GM12878 (cell line): ENCODE data around the gene OTOF. TPM values are rescaled to one million over a fixed set of nuclear protein-coding genes. Genes with fewer than 3 reads are reported as not detected.

ENCODE experiments used
- ATAC-seq: fragments of 200-7000 bp; cut with Tn5 transposase; 3 replicates; pipeline ENCODE4 v1.9.1; 2020; ENCODE audit warnings: mild to moderate bottlenecking, moderate library complexity
- BruUV-seq: library from RNA; stranded (reverse); fragments of 400-500 nt; replicated peaks from 2 replicates; lab custom pipeline; 2021; lab: Mats Ljungman, UMichigan
- CTCF ChIA-PET: fragments of 300-600 bp; sonication (Branson Sonifier 250); formaldehyde crosslinking; extraction: SDS; loops from one replicate; lab custom pipeline; 2021; ENCODE audit warnings: inconsistent platforms; lab: Yijun Ruan, JAX
- POLR2A ChIA-PET: fragments of 350-600 bp; formaldehyde crosslinking; extraction: SDS; loops from one replicate; lab custom pipeline; 2021; ENCODE audit warnings: inconsistent platforms; lab: Charles Lee
- RAD21 ChIA-PET: fragments of 300-600 bp; sonication (Branson Sonifier 250); formaldehyde crosslinking; loops from one replicate; lab custom pipeline; 2023; ENCODE audit warnings: antibody characterized with exemption; ENCODE audit not compliant: unreplicated experiment; lab: Charles Lee
- SMC1A ChIA-PET: fragments of 300-600 bp; sonication (Branson Sonifier 250); formaldehyde crosslinking; loops from one replicate; lab custom pipeline; 2023; ENCODE audit not compliant: unreplicated experiment, uncharacterized antibody; lab: Charles Lee
- DNase-seq: peaks from one replicate; pipeline ENCODE4 v3.0.0-alpha.2; 2011; ENCODE audit warnings: low read depth, low spot score
- FAIRE-seq: peaks from 3 replicates; lab custom pipeline; 2011; peaks lifted over from hg19 to GRCh38; lab: Jason Lieb, UNC
- H2AFZ ChIP-seq: 2 replicates; pipeline ENCODE4 v1.6.0; 2011; ENCODE audit warnings: low read depth, low read length, control low read depth; ENCODE audit not compliant: control insufficient read depth
- H3K27ac ChIP-seq: 2 replicates; pipeline ENCODE4 v1.5.1; 2011; ENCODE audit warnings: control low read depth; ENCODE audit not compliant: control insufficient read depth, insufficient read depth
- H3K27me3 ChIP-seq, 2 experiments: replicated peaks in 1 of 2; 2 replicates each; pipeline versions ENCODE4 v1.6.0 to v1.6.1; 2011; ENCODE audit warnings: low read length in 1 of 2; ENCODE audit not compliant: control insufficient read depth in 2 of 2, insufficient read depth in 2 of 2
- H3K36me3 ChIP-seq, 2 experiments: 2 replicates each; pipeline ENCODE4 v1.5.1; 2011; ENCODE audit warnings: low read length in 1 of 2; ENCODE audit not compliant: control insufficient read depth in 2 of 2, insufficient read depth in 2 of 2
- H3K4me1 ChIP-seq: 2 replicates; pipeline ENCODE4 v1.6.1; 2011; ENCODE audit warnings: mild to moderate bottlenecking, low read length, moderate library complexity, mixed read lengths; ENCODE audit not compliant: control insufficient read depth, insufficient read depth
- H3K4me2 ChIP-seq: 2 replicates; pipeline ENCODE4 v1.6.0; 2011; ENCODE audit warnings: control low read depth; ENCODE audit not compliant: control insufficient read depth, insufficient read depth
- H3K4me3 ChIP-seq: fragments of 200-600 bp; sonication (generic); 2 replicates; pipeline ENCODE4 v1.5.1; 2016
- H3K79me2 ChIP-seq: 2 replicates; pipeline ENCODE4 v1.6.0; 2011; ENCODE audit warnings: low read length; ENCODE audit not compliant: control insufficient read depth, insufficient read depth
- H3K9ac ChIP-seq: 2 replicates; pipeline ENCODE4 v1.8.0; 2011; ENCODE audit warnings: low read length, control low read depth, mixed read lengths; ENCODE audit not compliant: control insufficient read depth, insufficient read depth
- H3K9me3 ChIP-seq: replicated peaks from 3 replicates; pipeline ENCODE4 v1.5.1; 2011; ENCODE audit warnings: mild to moderate bottlenecking, low read length; ENCODE audit not compliant: control insufficient read depth, insufficient read depth
- H4K20me1 ChIP-seq: 2 replicates; pipeline ENCODE4 v1.6.0; 2011; ENCODE audit not compliant: control insufficient read depth, insufficient read depth
- ASH2L ChIP-seq: fragments of 300-600, 200-600 bp; sonication (generic); IDR thresholded peaks from 2 replicates; pipeline ENCODE4 v1.6.1; 2017; ENCODE audit warnings: low read depth, mild to moderate bottlenecking, borderline replicate concordance
- BMI1 ChIP-seq: fragments of 450-650 bp; IDR thresholded peaks from 2 replicates; pipeline ENCODE4 v1.6.1; 2016; ENCODE audit warnings: mild to moderate bottlenecking, moderate library complexity, borderline replicate concordance
- CBFB ChIP-seq: IDR thresholded peaks from 2 replicates; pipeline ENCODE4 v1.6.1; 2016; ENCODE audit warnings: antibody characterized with exemption, low read depth
- DPF2 ChIP-seq: fragments of 450-650 bp; IDR thresholded peaks from 2 replicates; pipeline ENCODE4 v1.6.1; 2017; ENCODE audit warnings: mild to moderate bottlenecking
- ETV6 ChIP-seq, 2 experiments: fragments of 450-650 bp in 1 of 2; IDR thresholded peaks in 1 of 2; conservative IDR thresholded peaks in 1 of 2; 2 replicates each; pipeline ENCODE4 v1.6.1; 2014; ENCODE audit warnings: antibody characterized with exemption in 1 of 2, borderline replicate concordance in 1 of 2, low read depth in 1 of 2, mild to moderate bottlenecking in 1 of 2, moderate library complexity in 1 of 2
- HDGF ChIP-seq: fragments of 450-650 bp; IDR thresholded peaks from 2 replicates; pipeline ENCODE4 v1.6.1; 2016; ENCODE audit warnings: antibody characterized with exemption
- IRF4 ChIP-seq: IDR thresholded peaks from 2 replicates; pipeline ENCODE4 v1.6.1; 2011; ENCODE audit warnings: low read depth, low read length
- MEF2B ChIP-seq: fragments of 450-650 bp; IDR thresholded peaks from 2 replicates; pipeline ENCODE4 v1.6.1; 2018; ENCODE audit warnings: mild to moderate bottlenecking, moderate library complexity; ENCODE audit not compliant: partially characterized antibody, poor library complexity, severe bottlenecking
- NFIC ChIP-seq: IDR thresholded peaks from 2 replicates; pipeline ENCODE4 v1.6.1; 2012; ENCODE audit warnings: low read depth, mild to moderate bottlenecking, inconsistent platforms, low read length, moderate library complexity
- NFYA ChIP-seq: IDR thresholded peaks from 2 replicates; pipeline ENCODE4 v1.6.1; 2011; ENCODE audit warnings: low read depth, mild to moderate bottlenecking, low read length, improper control_type of control experiment, borderline replicate concordance
- PML ChIP-seq: IDR thresholded peaks from 2 replicates; pipeline ENCODE4 v1.6.1; 2012; ENCODE audit warnings: low read length, inconsistent platforms
- RUNX3 ChIP-seq: IDR thresholded peaks from 2 replicates; pipeline ENCODE4 v1.6.1; 2012; ENCODE audit warnings: low read length, inconsistent platforms
- SIX5 ChIP-seq: IDR thresholded peaks from 2 replicates; pipeline ENCODE4 v1.6.1; 2011; ENCODE audit warnings: mild to moderate bottlenecking, low read depth, low read length, moderate library complexity; ENCODE audit not compliant: severe bottlenecking
- SRF ChIP-seq, 2 experiments: IDR thresholded peaks; 2 replicates each; pipeline ENCODE4 v1.6.1; 2011; ENCODE audit warnings: low read depth in 2 of 2, low read length in 2 of 2, mild to moderate bottlenecking in 1 of 2, moderate library complexity in 1 of 2
- TCF12 ChIP-seq: IDR thresholded peaks from 2 replicates; pipeline ENCODE4 v1.6.1; 2011; ENCODE audit warnings: low read depth, mild to moderate bottlenecking, low read length
- TCF7 ChIP-seq: IDR thresholded peaks from 2 replicates; pipeline ENCODE4 v1.6.1; 2014; ENCODE audit warnings: antibody characterized with exemption, borderline replicate concordance
- YY1 ChIP-seq: IDR thresholded peaks from 2 replicates; pipeline ENCODE4 v1.6.1; 2011; ENCODE audit warnings: low read depth, mild to moderate bottlenecking, low read length
- ZNF274 ChIP-seq: IDR thresholded peaks from one replicate; pipeline ENCODE4 v1.8.0; 2011; ENCODE audit not compliant: insufficient read length, insufficient read depth
- WGBS: methylation state at CpG from one replicate; pipeline ENCODE4 v1.1.6; 2016; ENCODE audit warnings: low lambda C conversion rate; ENCODE audit not compliant: insufficient replicate concordance, insufficient coverage; ENCODE audit errors: missing lambda C conversion rate; 5-methylcytosine and 5-hydroxymethylcytosine counted together
- in situ Hi-C: fragments of 300-500 bp; cut with MboI; formaldehyde crosslinking; loops from 9 replicates; pipeline ENCODE4 v1.14.3; 2018; ENCODE audit warnings: mixed read lengths
- intact Hi-C: fragments of 100-400 bp; cut with micrococcal nuclease; formaldehyde crosslinking; loops from one replicate; pipeline ENCODE4 v1.14.2; 2022; ENCODE audit not compliant: unreplicated experiment
- polyA plus RNA-seq, 11 experiments: library from polyadenylated mRNA; depleted of rRNA in 4 of 11; unstranded in 6 of 11; stranded (reverse) in 5 of 11; fragments of >200 nt; fragmentation: Nextera tagmentation in 4 of 11; fragmentation: Illumina TruSeq in 1 of 11; extraction: Ambion mirVana in 4 of 11; extraction: Trizol in 1 of 11; gene quantifications; 1 replicate in 1 of 11; 2 replicates in 10 of 11; pipeline versions ENCODE4 v1.2.1 to v1.2.3, GENCODE V29; 2011 to 2016; ENCODE audit warnings: inconsistent platforms in 2 of 11, missing spikeins in 2 of 11, low read depth in 1 of 11
- total RNA-seq, 4 experiments: library from RNA; depleted of rRNA in 3 of 4; stranded (reverse); fragments of >200 nt in 3 of 4; fragmentation: Illumina TruSeq in 1 of 4; extraction: Trizol in 1 of 4; gene quantifications; 2 replicates each; pipeline versions ENCODE4 v1.2.1 to v1.2.3, GENCODE V29; 2013 to 2021
- TF ChIP-seq, protein P1 (sequence below): fragments of 450-650 bp; IDR thresholded peaks from 2 replicates; pipeline ENCODE4 v1.6.1; 2018; ENCODE audit warnings: borderline replicate concordance, mild to moderate bottlenecking; ENCODE audit not compliant: partially characterized antibody

Gene OTOF
- total and polyA plus RNA-seq, 10 of the 15 experiments (the other 5 are each of a cell fraction or from before 2014, with no cell fraction given) = under 0.01 to 0.31 (median 0.07) TPM; not detected in 6

DNA sequence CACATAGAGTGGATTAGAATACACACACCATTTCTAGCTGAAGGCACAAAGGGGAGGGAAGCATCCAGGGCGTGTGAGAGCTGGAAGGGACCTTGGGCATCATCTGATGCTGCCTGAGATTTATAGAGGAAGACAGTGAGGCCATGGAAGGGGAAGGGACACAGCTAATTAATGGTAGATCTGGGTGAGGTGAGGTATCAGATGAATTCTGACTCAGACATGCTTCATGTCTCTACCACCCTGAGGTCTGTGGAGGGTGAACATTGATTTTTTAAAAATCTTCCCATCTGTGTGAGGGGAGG, 42.2 kb upstream of the OTOF start:
- TF ChIP-seq PML = no peak
- no peak for TF ChIP-seq ETV6 (conservative IDR thresholded peaks at IDR 0.05 in 1 of 2, IDR thresholded peaks at IDR 0.05 in 1 of 2; ENCODE audit: borderline replicate concordance in 1 of 2, low read depth in 1 of 2)
- no peak for TF ChIP-seq CBFB
- no peak for TF ChIP-seq DPF2
- no peak for TF ChIP-seq ASH2L
- no peak for TF ChIP-seq YY1
- no peak for TF ChIP-seq HDGF
- TF ChIP-seq SRF (IDR thresholded peaks at IDR 0.05; ENCODE audit: low read depth in 2 of 2, low read length in 2 of 2) = no peak
- TF ChIP-seq TCF12 = no peak
- TF ChIP-seq NFIC = no peak
- TF ChIP-seq IRF4 = no peak
- TF ChIP-seq MEF2B = no peak
- no peak for TF ChIP-seq SIX5
- no peak for TF ChIP-seq NFYA
- TF ChIP-seq, protein P1, sequence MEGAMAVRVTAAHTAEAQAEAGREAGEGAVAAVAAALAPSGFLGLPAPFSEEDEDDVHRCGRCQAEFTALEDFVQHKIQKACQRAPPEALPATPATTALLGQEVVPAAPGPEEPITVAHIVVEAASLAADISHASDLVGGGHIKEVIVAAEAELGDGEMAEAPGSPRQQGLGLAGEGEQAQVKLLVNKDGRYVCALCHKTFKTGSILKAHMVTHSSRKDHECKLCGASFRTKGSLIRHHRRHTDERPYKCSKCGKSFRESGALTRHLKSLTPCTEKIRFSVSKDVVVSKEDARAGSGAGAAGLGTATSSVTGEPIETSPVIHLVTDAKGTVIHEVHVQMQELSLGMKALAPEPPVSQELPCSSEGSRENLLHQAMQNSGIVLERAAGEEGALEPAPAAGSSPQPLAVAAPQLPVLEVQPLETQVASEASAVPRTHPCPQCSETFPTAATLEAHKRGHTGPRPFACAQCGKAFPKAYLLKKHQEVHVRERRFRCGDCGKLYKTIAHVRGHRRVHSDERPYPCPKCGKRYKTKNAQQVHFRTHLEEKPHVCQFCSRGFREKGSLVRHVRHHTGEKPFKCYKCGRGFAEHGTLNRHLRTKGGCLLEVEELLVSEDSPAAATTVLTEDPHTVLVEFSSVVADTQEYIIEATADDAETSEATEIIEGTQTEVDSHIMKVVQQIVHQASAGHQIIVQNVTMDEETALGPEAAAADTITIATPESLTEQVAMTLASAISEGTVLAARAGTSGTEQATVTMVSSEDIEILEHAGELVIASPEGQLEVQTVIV = no peak
- no peak for TF ChIP-seq RUNX3
- TF ChIP-seq ZNF274 = no peak
- no peak for TF ChIP-seq TCF7
- TF ChIP-seq BMI1 = no peak
- Histone ChIP-seq H3K27me3 (peaks cover 7% of the 10 kb centered on the region in 2 experiments), H3K4me1 (no peaks in the 10 kb centered on the region), H4K20me1 (no peaks in the 10 kb centered on the region), H3K4me3 (no peak overlapping the region), H3K27ac (no peak overlapping the region), H3K9ac (no peak overlapping the region), H2AFZ (no peak overlapping the region), H3K4me2 (no peak overlapping the region), H3K36me3 (no peaks in the 10 kb centered on the region), H3K79me2 (no peaks in the 10 kb centered on the region), H3K9me3 (no peaks in the 10 kb centered on the region)
- SMC1A ChIA-PET = no interaction called here
- FAIRE-seq (no peak), ATAC-seq (no peak), DNase-seq (no peak)
- CTCF ChIA-PET = interaction anchor here (1.1 to 1.7 kb wide), 2 partner anchors 11 to 58 kb away, joined by 3 to 5 read pairs; no protein-coding TSS in a partner anchor
- in situ Hi-C loops (no loop called here), intact Hi-C loops (no loop called here)
- 0% methylated on average over 1 of the region's 1 CpG for WGBS
- no TSS peak for BruUV-seq
- POLR2A ChIA-PET = no interaction called here
- RAD21 ChIA-PET = no interaction called here
